HEK293 (cell line): ENCODE data around the gene SLC1A3.

Experiments used
- GLI2 ChIP-seq: fragments of 450-650 bp; formaldehyde crosslinking; IDR thresholded peaks from 2 replicates; pipeline ENCODE4; 2017; ENCODE audit warnings: missing biosample characterization, missing genetic modification characterization, low read depth, borderline replicate concordance
- MZF1 ChIP-seq: fragments of 450-650 bp; formaldehyde crosslinking; IDR thresholded peaks from 2 replicates; pipeline ENCODE4 v1.5.1; 2017; ENCODE audit warnings: missing biosample characterization, missing genetic modification characterization, borderline replicate concordance
- OVOL3 ChIP-seq: fragments of 450-650 bp; formaldehyde crosslinking; IDR thresholded peaks from 2 replicates; pipeline ENCODE4 v1.5.1; 2016; ENCODE audit warnings: missing biosample characterization, missing genetic modification characterization
- RBAK ChIP-seq: fragments of 450-650 bp; formaldehyde crosslinking; IDR thresholded peaks from 2 replicates; pipeline ENCODE4 v1.5.1; 2016; ENCODE audit warnings: missing biosample characterization, missing genetic modification characterization
- ZFP3 ChIP-seq: fragments of 450-650 bp; formaldehyde crosslinking; IDR thresholded peaks from 2 replicates; pipeline ENCODE4 v1.5.1; 2016; ENCODE audit warnings: low read depth, missing biosample characterization, missing genetic modification characterization
- ZFP37 ChIP-seq: fragments of 450-650 bp; formaldehyde crosslinking; IDR thresholded peaks from 2 replicates; pipeline ENCODE4 v1.5.1; 2016; ENCODE audit warnings: missing biosample characterization, missing genetic modification characterization
- ZNF140 ChIP-seq: fragments of 450-650 bp; formaldehyde crosslinking; IDR thresholded peaks from 2 replicates; pipeline ENCODE4 v1.5.1; 2016; ENCODE audit warnings: missing biosample characterization, missing genetic modification characterization
- ZNF19 ChIP-seq: fragments of 450-650 bp; formaldehyde crosslinking; IDR thresholded peaks from 2 replicates; pipeline ENCODE4; 2016; ENCODE audit warnings: missing biosample characterization, missing genetic modification characterization, low read depth
- ZNF202 ChIP-seq: fragments of 450-650 bp; formaldehyde crosslinking; IDR thresholded peaks from 2 replicates; pipeline ENCODE4 v1.5.1; 2016; ENCODE audit warnings: missing biosample characterization, missing genetic modification characterization, borderline replicate concordance
- ZNF214 ChIP-seq: fragments of 450-650 bp; formaldehyde crosslinking; IDR thresholded peaks from 2 replicates; pipeline ENCODE4 v1.5.1; 2017; ENCODE audit warnings: missing biosample characterization, mild to moderate bottlenecking, missing genetic modification characterization, borderline replicate concordance
- ZNF292 ChIP-seq: fragments of 450-650 bp; formaldehyde crosslinking; IDR thresholded peaks from 2 replicates; pipeline ENCODE4 v1.5.1; 2016; ENCODE audit warnings: low read depth, missing biosample characterization, missing genetic modification characterization, borderline replicate concordance
- ZNF341 ChIP-seq: fragments of 450-650 bp; formaldehyde crosslinking; IDR thresholded peaks from 2 replicates; pipeline ENCODE4; 2016; ENCODE audit warnings: low read depth, missing biosample characterization, missing genetic modification characterization
- ZNF354C ChIP-seq: fragments of 450-650 bp; formaldehyde crosslinking; IDR thresholded peaks from 2 replicates; pipeline ENCODE4 v1.5.1; 2016; ENCODE audit warnings: missing biosample characterization, missing genetic modification characterization, low read depth, borderline replicate concordance
- ZNF394 ChIP-seq: fragments of 450-650 bp; formaldehyde crosslinking; IDR thresholded peaks from 2 replicates; pipeline ENCODE4 v1.5.1; 2016; ENCODE audit warnings: missing biosample characterization, missing genetic modification characterization, mild to moderate bottlenecking, moderate library complexity, borderline replicate concordance
- ZNF404 ChIP-seq: fragments of 450-650 bp; formaldehyde crosslinking; IDR thresholded peaks from 2 replicates; pipeline ENCODE4 v1.5.1; 2017; ENCODE audit warnings: missing biosample characterization, missing genetic modification characterization
- ZNF426 ChIP-seq: fragments of 450-650 bp; formaldehyde crosslinking; IDR thresholded peaks from 2 replicates; pipeline ENCODE4 v1.5.1; 2017; ENCODE audit warnings: missing biosample characterization, missing genetic modification characterization, mild to moderate bottlenecking, inconsistent platforms, moderate library complexity
- ZNF501 ChIP-seq: fragments of 450-650 bp; formaldehyde crosslinking; IDR thresholded peaks from 2 replicates; pipeline ENCODE4 v1.5.1; 2016; ENCODE audit warnings: missing biosample characterization, missing genetic modification characterization
- ZNF510 ChIP-seq: fragments of 450-650 bp; formaldehyde crosslinking; IDR thresholded peaks from 2 replicates; pipeline ENCODE4 v1.5.1; 2018; ENCODE audit warnings: mild to moderate bottlenecking, missing genetic modification characterization, missing biosample characterization; ENCODE audit not compliant: insufficient replicate concordance
- ZNF514 ChIP-seq: fragments of 450-650 bp; formaldehyde crosslinking; IDR thresholded peaks from 2 replicates; pipeline ENCODE4 v1.5.1; 2016; ENCODE audit warnings: missing biosample characterization, missing genetic modification characterization
- ZNF530 ChIP-seq: fragments of 450-650 bp; formaldehyde crosslinking; IDR thresholded peaks from 2 replicates; pipeline ENCODE4 v1.5.1; 2016; ENCODE audit warnings: low read depth, missing biosample characterization, missing genetic modification characterization
- ZNF560 ChIP-seq: fragments of 450-650 bp; formaldehyde crosslinking; IDR thresholded peaks from 2 replicates; pipeline ENCODE4 v1.5.1; 2017; ENCODE audit warnings: missing biosample characterization, missing genetic modification characterization, borderline replicate concordance
- ZNF623 ChIP-seq: fragments of 450-650 bp; formaldehyde crosslinking; IDR thresholded peaks from 2 replicates; pipeline ENCODE4 v1.5.1; 2016; ENCODE audit warnings: missing biosample characterization, missing genetic modification characterization
- ZNF629 ChIP-seq: fragments of 450-650 bp; formaldehyde crosslinking; IDR thresholded peaks from 2 replicates; pipeline ENCODE4 v1.5.1; 2017; ENCODE audit warnings: missing biosample characterization, missing genetic modification characterization
- ZNF654 ChIP-seq: fragments of 450-650 bp; formaldehyde crosslinking; IDR thresholded peaks from 2 replicates; pipeline ENCODE4 v1.5.1; 2016; ENCODE audit warnings: low read depth, missing biosample characterization, missing genetic modification characterization
- ZNF664 ChIP-seq: fragments of 450-650 bp; formaldehyde crosslinking; IDR thresholded peaks from 2 replicates; pipeline ENCODE4 v1.5.1; 2016; ENCODE audit warnings: missing biosample characterization, missing genetic modification characterization
- ZXDB ChIP-seq: fragments of 450-650 bp; formaldehyde crosslinking; IDR thresholded peaks from 2 replicates; pipeline ENCODE4 v1.5.1; 2016; ENCODE audit warnings: missing biosample characterization, missing genetic modification characterization
- TF ChIP-seq, protein P1 (sequence below): fragments of 450-650 bp; formaldehyde crosslinking; conservative IDR thresholded peaks from 2 replicates; pipeline ENCODE4 v1.5.1; 2016; ENCODE audit warnings: low read depth, missing biosample characterization, missing genetic modification characterization
- TF ChIP-seq, protein P2 (sequence below): fragments of 450-650 bp; formaldehyde crosslinking; IDR thresholded peaks from 2 replicates; pipeline ENCODE4 v1.5.1; 2016; ENCODE audit warnings: missing biosample characterization, missing genetic modification characterization
- TF ChIP-seq, protein P3 (sequence below): fragments of 450-650 bp; formaldehyde crosslinking; IDR thresholded peaks from 2 replicates; pipeline ENCODE4 v1.5.1; 2016; ENCODE audit warnings: missing biosample characterization, missing genetic modification characterization

SLC1A3 gene

DNA sequence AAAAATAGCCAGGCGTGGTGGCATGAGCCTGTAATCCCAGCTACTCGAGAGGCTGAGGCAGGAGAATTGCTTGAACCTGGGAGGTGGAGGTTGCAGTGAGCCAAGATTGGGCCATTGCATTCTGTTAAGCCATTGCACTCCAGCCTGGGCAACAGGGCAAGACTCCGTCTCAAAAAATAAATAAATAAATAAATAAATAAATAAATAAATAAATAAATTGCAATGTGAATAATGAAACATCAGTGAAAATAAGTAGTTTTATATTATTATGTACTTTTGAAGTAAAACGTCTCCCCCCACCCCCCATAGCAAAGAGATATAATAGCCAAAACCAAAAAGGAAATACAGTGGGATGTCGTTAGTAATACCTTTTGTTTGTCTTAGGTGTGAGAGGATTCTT lies 37.4 kb downstream of the SLC1A3 start (continued):
- TF ChIP-seq, protein P1, sequence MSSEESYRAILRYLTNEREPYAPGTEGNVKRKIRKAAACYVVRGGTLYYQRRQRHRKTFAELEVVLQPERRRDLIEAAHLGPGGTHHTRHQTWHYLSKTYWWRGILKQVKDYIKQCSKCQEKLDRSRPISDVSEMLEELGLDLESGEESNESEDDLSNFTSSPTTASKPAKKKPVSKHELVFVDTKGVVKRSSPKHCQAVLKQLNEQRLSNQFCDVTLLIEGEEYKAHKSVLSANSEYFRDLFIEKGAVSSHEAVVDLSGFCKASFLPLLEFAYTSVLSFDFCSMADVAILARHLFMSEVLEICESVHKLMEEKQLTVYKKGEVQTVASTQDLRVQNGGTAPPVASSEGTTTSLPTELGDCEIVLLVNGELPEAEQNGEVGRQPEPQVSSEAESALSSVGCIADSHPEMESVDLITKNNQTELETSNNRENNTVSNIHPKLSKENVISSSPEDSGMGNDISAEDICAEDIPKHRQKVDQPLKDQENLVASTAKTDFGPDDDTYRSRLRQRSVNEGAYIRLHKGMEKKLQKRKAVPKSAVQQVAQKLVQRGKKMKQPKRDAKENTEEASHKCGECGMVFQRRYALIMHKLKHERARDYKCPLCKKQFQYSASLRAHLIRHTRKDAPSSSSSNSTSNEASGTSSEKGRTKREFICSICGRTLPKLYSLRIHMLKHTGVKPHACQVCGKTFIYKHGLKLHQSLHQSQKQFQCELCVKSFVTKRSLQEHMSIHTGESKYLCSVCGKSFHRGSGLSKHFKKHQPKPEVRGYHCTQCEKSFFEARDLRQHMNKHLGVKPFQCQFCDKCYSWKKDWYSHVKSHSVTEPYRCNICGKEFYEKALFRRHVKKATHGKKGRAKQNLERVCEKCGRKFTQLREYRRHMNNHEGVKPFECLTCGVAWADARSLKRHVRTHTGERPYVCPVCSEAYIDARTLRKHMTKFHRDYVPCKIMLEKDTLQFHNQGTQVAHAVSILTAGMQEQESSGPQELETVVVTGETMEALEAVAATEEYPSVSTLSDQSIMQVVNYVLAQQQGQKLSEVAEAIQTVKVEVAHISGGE, result peak; percentile 86
- TF ChIP-seq ZFP37 (tag by site-specific recombination), result peak; percentile 77; the same call in 1 of the 2 replicates
- TF ChIP-seq ZNF292 (tag by site-specific recombination), result peak; percentile 92; the same call in 1 of the 2 replicates
- TF ChIP-seq ZNF654, result peak; percentile 44
- TF ChIP-seq, protein P2, sequence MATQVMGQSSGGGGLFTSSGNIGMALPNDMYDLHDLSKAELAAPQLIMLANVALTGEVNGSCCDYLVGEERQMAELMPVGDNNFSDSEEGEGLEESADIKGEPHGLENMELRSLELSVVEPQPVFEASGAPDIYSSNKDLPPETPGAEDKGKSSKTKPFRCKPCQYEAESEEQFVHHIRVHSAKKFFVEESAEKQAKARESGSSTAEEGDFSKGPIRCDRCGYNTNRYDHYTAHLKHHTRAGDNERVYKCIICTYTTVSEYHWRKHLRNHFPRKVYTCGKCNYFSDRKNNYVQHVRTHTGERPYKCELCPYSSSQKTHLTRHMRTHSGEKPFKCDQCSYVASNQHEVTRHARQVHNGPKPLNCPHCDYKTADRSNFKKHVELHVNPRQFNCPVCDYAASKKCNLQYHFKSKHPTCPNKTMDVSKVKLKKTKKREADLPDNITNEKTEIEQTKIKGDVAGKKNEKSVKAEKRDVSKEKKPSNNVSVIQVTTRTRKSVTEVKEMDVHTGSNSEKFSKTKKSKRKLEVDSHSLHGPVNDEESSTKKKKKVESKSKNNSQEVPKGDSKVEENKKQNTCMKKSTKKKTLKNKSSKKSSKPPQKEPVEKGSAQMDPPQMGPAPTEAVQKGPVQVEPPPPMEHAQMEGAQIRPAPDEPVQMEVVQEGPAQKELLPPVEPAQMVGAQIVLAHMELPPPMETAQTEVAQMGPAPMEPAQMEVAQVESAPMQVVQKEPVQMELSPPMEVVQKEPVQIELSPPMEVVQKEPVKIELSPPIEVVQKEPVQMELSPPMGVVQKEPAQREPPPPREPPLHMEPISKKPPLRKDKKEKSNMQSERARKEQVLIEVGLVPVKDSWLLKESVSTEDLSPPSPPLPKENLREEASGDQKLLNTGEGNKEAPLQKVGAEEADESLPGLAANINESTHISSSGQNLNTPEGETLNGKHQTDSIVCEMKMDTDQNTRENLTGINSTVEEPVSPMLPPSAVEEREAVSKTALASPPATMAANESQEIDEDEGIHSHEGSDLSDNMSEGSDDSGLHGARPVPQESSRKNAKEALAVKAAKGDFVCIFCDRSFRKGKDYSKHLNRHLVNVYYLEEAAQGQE (tag by site-specific recombination), result peak; percentile 84
- peak; percentile 94; the same call in 1 of the 2 replicates for TF ChIP-seq ZNF354C (tag by site-specific recombination)
- TF ChIP-seq OVOL3 (tag by site-specific recombination), result 0 out of 2 replicates have a peak, but pooled peaks have one; percentile 80
- 0 out of 2 replicates have a peak, but pooled peaks have one; percentile 26 for TF ChIP-seq ZNF341 (tag by site-specific recombination)
- TF ChIP-seq ZNF394 (tag by site-specific recombination), result peak; percentile 97
- TF ChIP-seq ZNF214 (tag by site-specific recombination), result peak; percentile 59; the same call in 1 of the 2 replicates
- TF ChIP-seq ZNF404 (tag by site-specific recombination), result peak; percentile 90
- TF ChIP-seq, protein P3, sequence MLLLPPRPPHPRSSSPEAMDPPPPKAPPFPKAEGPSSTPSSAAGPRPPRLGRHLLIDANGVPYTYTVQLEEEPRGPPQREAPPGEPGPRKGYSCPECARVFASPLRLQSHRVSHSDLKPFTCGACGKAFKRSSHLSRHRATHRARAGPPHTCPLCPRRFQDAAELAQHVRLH (tag by site-specific recombination), result peak; percentile 76; the same call in 1 of the 2 replicates
- peak; percentile 97 for TF ChIP-seq ZNF140 (tag by site-specific recombination)
- TF ChIP-seq ZNF629, result peak; percentile 70
- TF ChIP-seq ZXDB, result peak; percentile 75
- peak; percentile 96 for TF ChIP-seq ZNF426 (tag by site-specific recombination)
- peak; percentile 85; the same call in 1 of the 2 replicates for TF ChIP-seq ZNF560 (tag by site-specific recombination)
- peak; percentile 58; the same call in 1 of the 2 replicates for TF ChIP-seq ZNF514 (tag by site-specific recombination)
- peak; percentile 51; the same call in 1 of the 2 replicates for TF ChIP-seq ZFP3 (tag by site-specific recombination)
- peak; percentile 85 for TF ChIP-seq ZNF510 (tag by site-specific recombination)
- peak; percentile 83 for TF ChIP-seq ZNF664 (tag by site-specific recombination)
- TF ChIP-seq MZF1 (tag by site-specific recombination), result peak; percentile 39; the same call in 1 of the 2 replicates
- TF ChIP-seq RBAK, result peak; percentile 75; the same call in 1 of the 2 replicates
- 0 out of 2 replicates have a peak, but pooled peaks have one; percentile 61 for TF ChIP-seq ZNF19 (tag by site-specific recombination)
- TF ChIP-seq ZNF623 (tag by site-specific recombination), result peak; percentile 83
- peak; percentile 62; the same call in 1 of the 2 replicates for TF ChIP-seq GLI2
- TF ChIP-seq ZNF202 (tag by site-specific recombination), result peak; percentile 93
- peak; percentile 83 for TF ChIP-seq ZNF501 (tag by site-specific recombination)
- TF ChIP-seq ZNF530 (tag by site-specific recombination), result peak; percentile 85
- TF ChIP-seq, all 188 proteins: peak for 52; not testable (repeated sequence) for 136
